Activated CD8-positive, alpha-beta memory T cell treated with anti-CD3 and anti-CD28 coated beads for 4 hours (primary cell): Measurements from ENCODE around the gene ADCY4.
"Not testable (repeated sequence)": the region's sequence is repeated elsewhere in the genome, so short reads cannot be mapped to it uniquely, and the experiment has no call there.

Source experiments
- DNase-seq, 2 donors: peaks; one replicate each; pipeline ENCODE4 v3.0.0-alpha.2; 2020; ENCODE audit warnings: low read depth in 2 of 2

The ADCY4 gene

DNA sequence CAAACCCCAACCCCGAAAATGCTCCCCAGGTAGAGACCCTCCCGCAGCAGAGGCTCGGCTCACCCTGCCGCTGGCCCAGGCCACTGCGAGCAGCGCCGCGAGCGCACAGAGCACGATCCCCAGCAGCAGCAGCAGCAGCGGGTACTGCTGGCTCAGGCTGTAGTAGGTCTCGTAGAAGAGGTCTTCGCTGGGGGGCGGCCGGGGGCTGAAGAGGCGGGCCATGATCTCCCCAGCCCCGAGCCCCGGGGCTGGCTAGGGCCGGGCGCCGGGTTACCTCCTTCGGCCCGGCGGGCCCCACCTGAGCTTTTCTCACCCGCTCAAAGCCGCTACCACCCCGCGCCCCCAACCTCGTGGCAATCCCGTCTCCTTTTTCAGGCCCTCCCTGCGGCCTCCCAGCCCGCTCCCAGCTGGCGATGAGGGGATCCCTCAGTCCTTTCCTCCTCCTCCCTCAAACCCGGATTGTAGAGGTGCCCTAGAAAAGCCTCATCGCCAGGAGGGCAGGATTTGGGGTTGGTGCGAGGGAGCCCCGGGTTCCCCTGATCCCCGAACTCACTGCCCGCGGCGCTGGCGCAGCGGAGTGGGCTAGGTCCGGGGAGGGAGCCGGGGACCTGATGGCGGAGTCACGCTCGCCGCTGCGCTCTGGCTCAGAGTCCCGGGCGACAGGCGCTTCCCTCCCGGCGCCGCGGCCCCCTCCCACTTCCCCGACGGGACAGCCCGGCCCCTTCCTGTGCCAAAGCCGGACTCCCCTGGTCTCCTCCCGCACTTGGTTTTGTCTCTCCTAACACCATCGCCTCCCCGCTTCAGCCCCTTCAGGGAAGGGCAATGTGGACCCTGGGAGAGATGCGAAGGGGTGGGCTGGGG is at the start of gene ADCY4:
TSS of gene ADCY4 (minus strand) at position 641 of the 861 bp plus-strand sequence. CDS start at position 222, 419 bp downstream.
- no peak for DNase-seq

DNA sequence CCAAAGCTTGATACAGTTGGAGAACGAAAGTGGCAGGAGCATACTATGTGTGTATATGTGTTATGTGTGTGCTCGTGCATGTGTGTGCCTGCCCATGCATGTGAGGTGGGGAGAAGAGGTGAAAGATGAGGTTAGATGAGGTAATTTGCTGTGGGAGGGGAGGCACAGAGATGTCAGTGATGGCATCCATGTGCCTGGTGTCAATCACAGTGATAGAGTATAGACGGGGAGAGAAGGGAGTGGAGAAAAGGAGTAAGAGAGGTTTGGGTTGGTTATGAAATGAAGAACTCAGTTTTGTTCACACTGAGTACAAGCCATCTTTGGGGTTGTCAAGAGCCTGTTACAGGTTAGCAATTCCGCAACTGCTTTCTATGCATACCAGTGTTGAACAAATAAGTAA is 49.3 kb upstream of the ADCY4 start:
- DNase-seq = no peak

GRCh38 chr14:24382064-24382371 is 47.1 kb upstream of the ADCY4 start:
- DNase-seq = no peak

- DNase-seq = no peak
Measured at GRCh38 chr14:24381363-24382063, 46.6 kb upstream of the ADCY4 start.

DNA sequence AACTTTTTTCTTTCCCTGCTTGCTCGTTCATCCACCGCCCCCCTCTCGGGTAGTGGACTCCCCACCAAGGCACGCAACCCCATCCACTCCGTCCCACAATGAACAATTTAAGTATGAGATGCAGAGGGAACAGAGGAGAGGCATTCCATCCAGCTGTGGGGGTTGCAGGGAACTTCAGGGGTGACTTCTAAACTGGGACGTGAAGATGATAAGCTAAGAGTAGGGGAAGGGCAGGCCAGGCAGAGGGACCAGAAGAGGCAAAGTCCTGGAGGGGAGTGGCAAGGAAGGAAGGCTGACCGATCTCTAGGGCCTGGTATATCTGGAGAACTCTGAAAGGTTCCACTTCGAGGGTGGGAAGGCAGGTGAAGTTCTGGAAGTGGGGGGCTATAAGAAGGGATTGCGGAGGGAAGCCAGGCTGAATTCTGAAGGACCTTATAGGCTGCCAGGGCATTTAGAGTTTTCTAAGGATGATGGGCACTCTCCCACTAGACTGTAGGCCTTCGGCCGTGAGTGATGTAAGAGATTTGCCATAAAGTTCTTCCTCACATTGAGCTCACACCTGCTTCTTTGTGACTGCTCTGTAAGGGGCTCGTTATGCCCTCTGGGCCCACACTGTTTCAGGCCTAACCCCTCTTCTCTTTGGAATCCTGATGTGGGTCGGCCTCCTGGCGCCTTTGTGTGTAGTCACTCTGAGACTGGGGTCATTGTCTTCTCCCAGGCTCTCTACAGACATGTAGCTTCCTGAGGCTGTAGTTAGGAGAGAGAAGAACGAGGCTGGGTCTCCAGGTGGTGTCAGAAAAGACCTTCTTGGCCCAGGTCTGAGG is 45.2 kb upstream of the ADCY4 start:
- no peak for DNase-seq

GRCh38 chr14:24378981-24379906 is 44.4 kb upstream of the ADCY4 start:
- no peak for DNase-seq

- DNase-seq = no peak
Measured at GRCh38 chr14:24378327-24378726, 43.5 kb upstream of the ADCY4 start.

- DNase-seq = no peak
Measured at GRCh38 chr14:24377657-24378056, 42.8 kb upstream of the ADCY4 start.

DNA sequence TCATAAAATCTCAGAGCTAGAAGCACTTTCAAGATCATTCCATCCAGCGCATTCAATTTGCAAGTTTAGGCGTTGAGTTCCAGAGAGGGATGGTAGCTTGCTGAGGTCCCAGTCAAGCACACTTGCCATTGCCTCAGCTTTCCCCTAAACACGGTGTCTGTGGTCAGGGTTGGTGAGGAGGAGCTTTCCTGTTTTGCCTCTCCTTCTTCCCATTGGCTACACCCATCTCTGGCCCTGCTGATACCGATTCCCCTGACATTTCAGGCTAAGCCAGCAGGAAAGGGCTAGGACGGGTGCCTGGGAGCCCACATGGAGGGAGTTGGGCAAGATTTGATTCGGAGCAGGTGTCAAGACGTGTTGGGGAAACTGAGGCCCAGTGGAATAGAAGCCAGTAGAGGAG is 42.3 kb upstream of the ADCY4 start:
- DNase-seq = no peak

GRCh38 chr14:24376448-24377070 is 41.7 kb upstream of the ADCY4 start:
- no peak for DNase-seq

GRCh38 chr14:24372701-24373416 is 38.0 kb upstream of the ADCY4 start:
- no peak for DNase-seq

- DNase-seq = not testable (repeated sequence)
Measured at GRCh38 chr14:24371605-24372004, 36.7 kb upstream of the ADCY4 start.

- no peak for DNase-seq
Measured at GRCh38 chr14:24370748-24371147, 35.9 kb upstream of the ADCY4 start.

DNA sequence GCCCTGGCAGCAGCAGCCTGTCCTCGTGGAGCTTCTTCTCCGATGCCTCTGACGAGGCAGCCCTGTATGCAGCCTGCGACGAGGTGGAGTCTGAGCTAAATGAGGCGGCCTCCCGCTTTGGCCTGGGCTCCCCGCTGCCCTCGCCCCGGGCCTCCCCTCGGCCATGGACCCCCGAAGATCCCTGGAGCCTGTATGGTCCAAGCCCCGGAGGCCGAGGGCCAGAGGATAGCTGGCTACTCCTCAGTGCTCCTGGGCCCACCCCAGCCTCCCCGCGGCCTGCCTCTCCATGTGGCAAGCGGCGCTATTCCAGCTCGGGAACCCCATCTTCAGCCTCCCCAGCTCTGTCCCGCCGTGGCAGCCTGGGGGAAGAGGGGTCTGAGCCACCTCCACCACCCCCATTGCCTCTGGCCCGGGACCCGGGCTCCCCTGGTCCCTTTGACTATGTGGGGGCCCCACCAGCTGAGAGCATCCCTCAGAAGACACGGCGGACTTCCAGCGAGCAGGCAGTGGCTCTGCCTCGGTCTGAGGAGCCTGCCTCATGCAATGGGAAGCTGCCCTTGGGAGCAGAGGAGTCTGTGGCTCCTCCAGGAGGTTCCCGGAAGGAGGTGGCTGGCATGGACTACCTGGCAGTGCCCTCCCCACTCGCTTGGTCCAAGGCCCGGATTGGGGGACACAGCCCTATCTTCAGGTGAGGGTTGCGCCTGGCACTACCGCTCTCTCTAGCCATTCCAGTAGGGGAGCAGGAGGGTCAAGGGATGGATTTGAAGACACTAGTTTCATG is 35.2 kb upstream of the ADCY4 start:
- DNase-seq = no peak

GRCh38 chr14:24369463-24369862 is 34.6 kb upstream of the ADCY4 start:
- DNase-seq = no peak

DNA sequence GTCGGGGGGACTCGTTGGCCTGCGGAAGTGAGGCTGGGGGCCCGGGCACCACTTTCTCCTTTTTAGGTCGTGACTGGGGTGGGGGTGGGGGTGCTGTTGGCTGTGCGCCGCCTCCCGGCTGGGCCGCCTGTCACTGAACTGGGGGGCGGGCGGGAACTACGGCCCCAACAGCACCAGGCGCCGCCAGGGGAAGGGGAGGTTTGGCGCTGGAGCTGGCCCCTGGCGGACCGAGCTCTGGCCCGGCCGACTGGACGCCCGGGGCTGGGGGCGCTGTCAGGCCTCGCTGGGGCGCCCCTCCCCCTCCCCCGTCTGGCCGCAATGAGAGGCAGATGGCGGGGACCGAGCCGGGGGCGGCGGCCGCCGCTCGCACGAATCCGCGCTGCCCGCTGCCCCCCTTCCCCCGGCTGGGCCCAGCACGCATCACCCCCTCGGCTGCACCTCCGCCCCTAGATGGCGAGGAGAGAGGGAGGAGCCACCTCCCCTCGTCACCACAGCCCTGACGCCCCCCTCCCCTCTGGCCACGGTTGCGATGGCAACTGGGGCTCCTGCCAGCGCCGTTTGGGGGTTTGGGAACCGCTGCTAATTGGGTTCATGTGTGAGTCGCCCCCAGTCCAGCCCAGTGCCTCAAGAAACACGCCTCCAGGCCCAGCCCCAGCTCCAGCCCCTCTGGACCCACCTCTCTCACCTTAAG is 33.8 kb upstream of the ADCY4 start:
- peak in 1 of 2 donors; percentile 17 for DNase-seq

DNA sequence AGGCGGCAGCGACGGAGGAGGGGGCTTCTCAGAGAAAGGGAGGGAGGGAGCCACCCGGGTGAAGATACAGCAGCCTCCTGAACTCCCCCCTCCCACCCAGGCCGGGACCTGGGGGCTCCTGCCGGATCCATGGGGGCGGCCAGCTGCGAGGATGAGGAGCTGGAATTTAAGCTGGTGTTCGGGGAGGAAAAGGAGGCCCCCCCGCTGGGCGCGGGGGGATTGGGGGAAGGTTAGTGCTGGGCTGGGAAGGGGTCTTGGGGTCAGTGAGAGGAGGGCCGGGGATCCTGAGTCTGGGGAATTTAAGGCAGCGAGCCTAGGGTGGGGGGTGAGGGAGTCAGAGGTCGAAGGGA is 33.3 kb upstream of the ADCY4 start:
- DNase-seq = no peak

DNA sequence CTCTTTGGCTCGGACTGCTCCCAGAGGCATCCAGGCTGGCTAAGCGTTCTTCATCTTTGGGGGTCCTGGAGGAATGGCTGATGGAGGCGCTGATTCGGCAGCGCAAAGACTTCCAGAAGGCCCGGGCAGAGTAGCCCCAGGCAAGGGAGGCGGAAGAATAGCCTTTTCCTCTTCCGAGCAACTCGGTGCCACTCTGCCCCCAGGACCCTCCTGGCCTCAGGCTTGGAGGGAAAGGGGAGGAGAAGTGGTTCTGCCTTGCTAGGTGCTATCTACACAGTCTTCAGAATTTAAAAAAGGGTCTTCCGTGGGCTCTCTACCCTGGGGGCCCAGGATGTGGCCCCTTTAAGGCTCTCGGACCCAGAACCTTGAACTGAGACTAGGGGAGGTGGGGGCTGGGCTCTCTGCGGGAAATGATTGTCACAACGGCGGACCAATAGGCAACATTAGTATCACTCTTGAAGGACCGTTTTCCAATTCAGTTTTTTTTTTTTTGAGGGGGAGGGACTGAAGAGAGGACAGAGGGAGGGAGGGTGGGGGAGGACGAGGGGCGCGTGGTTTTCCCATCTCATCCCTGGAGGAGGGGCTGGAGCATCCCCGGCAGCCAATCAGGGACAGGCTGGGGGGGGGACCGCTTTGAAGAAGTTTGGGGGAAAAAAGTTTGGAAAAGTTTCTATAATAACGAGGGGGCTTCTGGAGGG is 32.8 kb upstream of the ADCY4 start, which contains the start of gene NFATC4:
TSS of gene NFATC4 (plus strand) at position 671 of the 698 bp plus-strand sequence. CDS start 157 bp downstream, outside the sequence.
- DNase-seq = no peak
